SU-DHL-6 (cell line): ENCODE measurements around the gene ZDHHC1.

ENCODE experiments used
- EZH2phosphoT487 ChIP-seq: fragments of 200-600 bp; sonication (generic), shearing (Covaris generic); conservative IDR thresholded peaks from 2 replicates; pipeline ENCODE4 v1.6.1; 2018; ENCODE audit warnings: mild to moderate bottlenecking, antibody characterized with exemption, low read length, moderate library complexity, mixed read lengths
- TF ChIP-seq, protein P1 (sequence below): fragments of 200-600 bp; sonication (generic); IDR thresholded peaks from one replicate; pipeline ENCODE4 v1.5.1; 2017; ENCODE audit warnings: antibody characterized with exemption, mild to moderate bottlenecking, low read length, moderate library complexity; ENCODE audit not compliant: insufficient read depth, poor library complexity, severe bottlenecking

DNA sequence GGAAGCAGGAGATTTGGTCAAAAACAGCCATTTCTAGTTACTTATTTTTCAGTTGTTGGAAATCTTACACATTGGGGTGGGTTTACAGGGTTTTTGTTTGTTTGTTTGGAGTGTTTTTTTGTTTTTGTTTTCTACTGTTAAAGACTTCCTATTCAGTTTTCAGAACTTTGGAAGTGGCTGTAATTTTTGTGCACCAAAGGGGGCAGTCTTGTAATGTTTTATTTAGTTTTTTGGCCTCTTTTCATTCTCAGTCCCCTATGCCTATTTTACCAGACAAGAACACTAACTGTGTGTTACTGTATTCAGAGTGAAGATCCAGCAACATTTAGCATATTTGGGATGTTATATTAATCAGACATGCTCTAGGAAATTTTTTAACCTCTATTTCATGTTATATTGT lies 43.6 kb downstream of the ZDHHC1 start:
- TF ChIP-seq, protein P1, sequence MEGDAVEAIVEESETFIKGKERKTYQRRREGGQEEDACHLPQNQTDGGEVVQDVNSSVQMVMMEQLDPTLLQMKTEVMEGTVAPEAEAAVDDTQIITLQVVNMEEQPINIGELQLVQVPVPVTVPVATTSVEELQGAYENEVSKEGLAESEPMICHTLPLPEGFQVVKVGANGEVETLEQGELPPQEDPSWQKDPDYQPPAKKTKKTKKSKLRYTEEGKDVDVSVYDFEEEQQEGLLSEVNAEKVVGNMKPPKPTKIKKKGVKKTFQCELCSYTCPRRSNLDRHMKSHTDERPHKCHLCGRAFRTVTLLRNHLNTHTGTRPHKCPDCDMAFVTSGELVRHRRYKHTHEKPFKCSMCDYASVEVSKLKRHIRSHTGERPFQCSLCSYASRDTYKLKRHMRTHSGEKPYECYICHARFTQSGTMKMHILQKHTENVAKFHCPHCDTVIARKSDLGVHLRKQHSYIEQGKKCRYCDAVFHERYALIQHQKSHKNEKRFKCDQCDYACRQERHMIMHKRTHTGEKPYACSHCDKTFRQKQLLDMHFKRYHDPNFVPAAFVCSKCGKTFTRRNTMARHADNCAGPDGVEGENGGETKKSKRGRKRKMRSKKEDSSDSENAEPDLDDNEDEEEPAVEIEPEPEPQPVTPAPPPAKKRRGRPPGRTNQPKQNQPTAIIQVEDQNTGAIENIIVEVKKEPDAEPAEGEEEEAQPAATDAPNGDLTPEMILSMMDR: peak; percentile 47
- TF ChIP-seq EZH2phosphoT487: no peak
